HepG2 (cell line): Measurements from ENCODE around the gene GCH1. TPM values are rescaled to one million over a fixed set of nuclear protein-coding genes. Genes with fewer than 3 reads are reported as not detected.
A peak's percentile ranks its signal among the peaks of the same experiment; 100 is the strongest.

Experiments used
- BCL3 ChIP-seq: sonication (generic); formaldehyde crosslinking; IDR thresholded peaks from 2 replicates; pipeline ENCODE4 v1.5.1; 2020; ENCODE audit warnings: mild to moderate bottlenecking, missing genetic modification reagents, moderate library complexity
- CERS6 ChIP-seq: sonication (generic); formaldehyde crosslinking; IDR thresholded peaks from 2 replicates; pipeline ENCODE4 v1.5.0; 2020; ENCODE audit warnings: missing genetic modification reagents
- FOXA3 ChIP-seq: IDR thresholded peaks from 2 replicates; pipeline ENCODE4 v1.6.1; 2016; ENCODE audit warnings: missing genetic modification reagents, missing compliant biosample characterization
- HNF1B ChIP-seq: sonication (generic); formaldehyde crosslinking; IDR thresholded peaks from 2 replicates; pipeline ENCODE4 v1.5.1; 2020; ENCODE audit warnings: mild to moderate bottlenecking, moderate library complexity, missing genetic modification reagents
- HNRNPK ChIP-seq: fragments of 200-400 bp; formaldehyde crosslinking; IDR thresholded peaks from 2 replicates; pipeline ENCODE4 v1.6.1; 2018; ENCODE audit warnings: low read length, low read depth, moderate library complexity, mild to moderate bottlenecking; ENCODE audit not compliant: poor library complexity, severe bottlenecking
- JDP2 ChIP-seq: sonication (generic); formaldehyde crosslinking; IDR thresholded peaks from 2 replicates; pipeline ENCODE4 v1.8.1; 2022; ENCODE audit warnings: missing genetic modification reagents, borderline replicate concordance
- MLX ChIP-seq: IDR thresholded peaks from 2 replicates; pipeline ENCODE4 v1.6.1; 2016
- MTA3 ChIP-seq: sonication (generic); formaldehyde crosslinking; IDR thresholded peaks from 2 replicates; pipeline ENCODE4 v1.4.0; 2020; ENCODE audit warnings: missing genetic modification reagents
- NCOA1 ChIP-seq: sonication (generic); formaldehyde crosslinking; IDR thresholded peaks from 2 replicates; pipeline ENCODE4 v1.9.0; 2021; ENCODE audit warnings: missing genetic modification reagents
- NR2C2 ChIP-seq: sonication (generic); formaldehyde crosslinking; IDR thresholded peaks from 2 replicates; pipeline ENCODE4 v1.4.0; 2020; ENCODE audit warnings: missing genetic modification reagents, mild to moderate bottlenecking, moderate library complexity, borderline replicate concordance
- TGIF2 ChIP-seq: IDR thresholded peaks from 2 replicates; pipeline ENCODE4 v1.6.1; 2016; ENCODE audit warnings: control low read depth, missing compliant biosample characterization
- ZBTB39 ChIP-seq: sonication (generic); formaldehyde crosslinking; IDR thresholded peaks from 2 replicates; pipeline ENCODE4 v1.5.0; 2020; ENCODE audit warnings: missing genetic modification reagents
- ZNF256 ChIP-seq: sonication (generic); formaldehyde crosslinking; conservative IDR thresholded peaks from 2 replicates; pipeline ENCODE4 v1.4.0; 2020; ENCODE audit warnings: missing genetic modification reagents
- ZNF619 ChIP-seq: sonication (generic); formaldehyde crosslinking; IDR thresholded peaks from 2 replicates; pipeline ENCODE4 v1.4.0; 2020; ENCODE audit warnings: mild to moderate bottlenecking, missing genetic modification reagents
- ZNF678 ChIP-seq: sonication (generic); formaldehyde crosslinking; IDR thresholded peaks from 2 replicates; pipeline ENCODE4 v1.4.0; 2020; ENCODE audit warnings: mild to moderate bottlenecking, missing genetic modification reagents
- ZNF687 ChIP-seq: sonication (generic); formaldehyde crosslinking; IDR thresholded peaks from 2 replicates; pipeline ENCODE4 v1.5.1; 2020; ENCODE audit warnings: mild to moderate bottlenecking, missing genetic modification reagents, moderate library complexity
- polyA plus RNA-seq, 8 experiments: library from polyadenylated mRNA; depleted of rRNA in 3 of 8; stranded (reverse) in 7 of 8; unstranded in 1 of 8; fragments of >200 nt; fragmentation: Illumina TruSeq in 4 of 8; extraction: Trizol in 4 of 8; gene quantifications; 2 replicates each; pipeline versions ENCODE4 v1.2.1 to v1.2.3, GENCODE V29; 2011 to 2016; ENCODE audit warnings: low read depth in 4 of 8, missing spikeins in 1 of 8, mixed read lengths in 1 of 8; ENCODE audit not compliant: insufficient read depth in 1 of 8
- total RNA-seq, 5 experiments: library from RNA; depleted of rRNA; stranded (reverse); fragments of >200 nt; fragmentation: Illumina TruSeq; extraction: Trizol; gene quantifications; 2 replicates each; pipeline ENCODE4 v1.2.3, GENCODE V29; 2016; ENCODE audit warnings: low read depth in 1 of 5

Gene GCH1
- total and polyA plus RNA-seq, 2 of the 13 experiments (the other 11 are each of a cell fraction or from before 2014, with no cell fraction given) = 15.0 to 25.2 TPM

GRCh38 chr14:54837508-54838149 lies 65.0 kb downstream of the GCH1 start (continued):
- peak; percentile 97 for TF ChIP-seq NR2C2 (CRISPR knock-in tag)
- peak; percentile 48; the same call in 1 of the 2 replicates for TF ChIP-seq MLX (CRISPR knock-in tag)
- TF ChIP-seq ZBTB39 (CRISPR knock-in tag) = no peak
- no peak for TF ChIP-seq ZNF678 (CRISPR knock-in tag)
- no peak for TF ChIP-seq BCL3 (CRISPR knock-in tag)
- no peak for TF ChIP-seq HNRNPK
- TF ChIP-seq HNF1B = peak; percentile 98
- TF ChIP-seq ZNF256 (CRISPR knock-in tag) = no peak
- no peak for TF ChIP-seq MTA3 (CRISPR knock-in tag)
- TF ChIP-seq NCOA1 (CRISPR knock-in tag) = no peak
- TF ChIP-seq ZNF687 (CRISPR knock-in tag) = no peak; the same call in 1 of the 2 replicates
- no peak; the same call in 1 of the 2 replicates for TF ChIP-seq JDP2
- TF ChIP-seq CERS6 (CRISPR knock-in tag) = no peak
- TF ChIP-seq ZNF619 (CRISPR knock-in tag) = no peak
- TF ChIP-seq FOXA3 = peak; percentile 89
- peak; percentile 42; the same call in 1 of the 2 replicates for TF ChIP-seq TGIF2
